Measurements from ENCODE around the gene FOXP2. TPM values are rescaled to one million over a fixed set of nuclear protein-coding genes. Genes with fewer than 3 reads are reported as not detected.
A peak's percentile ranks its signal among the peaks of the same experiment; 100 is the strongest.
"Not testable (repeated sequence)": the region's sequence is repeated elsewhere in the genome, so short reads cannot be mapped to it uniquely, and the experiment has no call there.

Gene FOXP2
- total and polyA plus RNA-seq, 5 donors: 0.66 to 4.5 (median 2.1) TPM

- intact Hi-C loops (cut with DNase I): no loop called here
- H3K27me3 ChIP-seq (ENCODE audit: control insufficient read depth, insufficient read depth): no peaks in the 10 kb centered on the region
- no peak for ATAC-seq
- no peaks in the 10 kb centered on the region for H3K9me3 ChIP-seq (ENCODE audit: control insufficient read depth, low read length)
- WGBS: 72% methylated on average over 2 of the region's 2 CpGs
- DNase-seq: no peak
- no peak overlapping the region for H3K27ac ChIP-seq (ENCODE audit: low read length)
- no peak overlapping the region for H3K4me3 ChIP-seq (ENCODE audit: low read length)
- no peaks in the 10 kb centered on the region for H3K4me1 ChIP-seq (ENCODE audit: control insufficient read depth, insufficient read depth, low read length)
Observed at GRCh38 chr7:114426382-114426781, 11.8 kb downstream of the FOXP2 start.

- ATAC-seq (no peak), DNase-seq (no peak)
- intact Hi-C loops (cut with DNase I): no loop called here
- WGBS: 55% methylated on average over 4 of the region's 4 CpGs
- Histone ChIP-seq H3K27ac (ENCODE audit: low read length) (no peak overlapping the region), H3K4me1 (ENCODE audit: control insufficient read depth, insufficient read depth, low read length) (no peaks in the 10 kb centered on the region), H3K27me3 (ENCODE audit: control insufficient read depth, insufficient read depth) (no peaks in the 10 kb centered on the region), H3K9me3 (ENCODE audit: control insufficient read depth, low read length) (no peaks in the 10 kb centered on the region), H3K4me3 (ENCODE audit: low read length) (no peak overlapping the region)
Observed at GRCh38 chr7:114426824-114427223, 12.2 kb downstream of the FOXP2 start.

GRCh38 chr7:114428211-114428610 is 13.6 kb downstream of the FOXP2 start:
- Histone ChIP-seq H3K4me3 (ENCODE audit: low read length) (no peak overlapping the region), H3K9me3 (ENCODE audit: control insufficient read depth, low read length) (no peaks in the 10 kb centered on the region), H3K27ac (ENCODE audit: low read length) (no peak overlapping the region), H3K4me1 (ENCODE audit: control insufficient read depth, insufficient read depth, low read length) (no peaks in the 10 kb centered on the region), H3K27me3 (ENCODE audit: control insufficient read depth, insufficient read depth) (no peaks in the 10 kb centered on the region)
- 79% methylated on average over 1 of the region's 1 CpG for WGBS
- ATAC-seq: no peak
- no peak for DNase-seq
- intact Hi-C loops (cut with DNase I): no loop called here

- intact Hi-C loops (cut with DNase I): no loop called here
- Histone ChIP-seq H3K4me3 (ENCODE audit: low read length) (no peak overlapping the region), H3K27ac (ENCODE audit: low read length) (no peak overlapping the region), H3K4me1 (ENCODE audit: control insufficient read depth, insufficient read depth, low read length) (no peaks in the 10 kb centered on the region), H3K9me3 (ENCODE audit: control insufficient read depth, low read length) (no peaks in the 10 kb centered on the region), H3K27me3 (ENCODE audit: control insufficient read depth, insufficient read depth) (no peaks in the 10 kb centered on the region)
- DNase-seq: no peak
- ATAC-seq: no peak
- 86% methylated on average over 5 of the region's 5 CpGs for WGBS
Observed at GRCh38 chr7:114431189-114431588, 16.6 kb downstream of the FOXP2 start.

GRCh38 chr7:114432061-114432460 is 17.4 kb downstream of the FOXP2 start:
- Histone ChIP-seq H3K4me1 (ENCODE audit: control insufficient read depth, insufficient read depth, low read length) (no peaks in the 10 kb centered on the region), H3K27ac (ENCODE audit: low read length) (no peak overlapping the region), H3K9me3 (ENCODE audit: control insufficient read depth, low read length) (no peaks in the 10 kb centered on the region), H3K4me3 (ENCODE audit: low read length) (no peak overlapping the region), H3K27me3 (ENCODE audit: control insufficient read depth, insufficient read depth) (no peaks in the 10 kb centered on the region)
- no peak for ATAC-seq
- intact Hi-C loops (cut with DNase I): no loop called here
- DNase-seq: no peak

GRCh38 chr7:114432703-114433102 is 18.1 kb downstream of the FOXP2 start:
- H3K4me1 ChIP-seq (ENCODE audit: control insufficient read depth, insufficient read depth, low read length): no peaks in the 10 kb centered on the region
- DNase-seq (no peak), ATAC-seq (no peak)
- 59% methylated on average over 3 of the region's 3 CpGs for WGBS
- no peaks in the 10 kb centered on the region for H3K9me3 ChIP-seq (ENCODE audit: control insufficient read depth, low read length)
- no peak overlapping the region for H3K4me3 ChIP-seq (ENCODE audit: low read length)
- intact Hi-C loops (cut with DNase I): no loop called here
- H3K27me3 ChIP-seq (ENCODE audit: control insufficient read depth, insufficient read depth): no peaks in the 10 kb centered on the region
- H3K27ac ChIP-seq (ENCODE audit: low read length): no peak overlapping the region

- intact Hi-C loops (cut with DNase I): no loop called here
- DNase-seq: peak in 1 of 3 donors; percentile 2
- Histone ChIP-seq H3K27me3 (ENCODE audit: control insufficient read depth, insufficient read depth) (no peaks in the 10 kb centered on the region), H3K4me1 (ENCODE audit: control insufficient read depth, insufficient read depth, low read length) (no peaks in the 10 kb centered on the region), H3K4me3 (ENCODE audit: low read length) (no peak overlapping the region), H3K9me3 (ENCODE audit: control insufficient read depth, low read length) (no peaks in the 10 kb centered on the region), H3K27ac (ENCODE audit: low read length) (no peak overlapping the region)
- ATAC-seq: no peak
- 88% methylated on average over 5 of the region's 5 CpGs for WGBS
Observed at GRCh38 chr7:114439581-114439980, 25.0 kb downstream of the FOXP2 start.

- 96% methylated on average over 4 of the region's 4 CpGs for WGBS
- H3K27me3 ChIP-seq (ENCODE audit: control insufficient read depth, insufficient read depth); H3K27ac ChIP-seq (ENCODE audit: low read length); H3K9me3 ChIP-seq (ENCODE audit: control insufficient read depth, low read length); H3K4me1 ChIP-seq (ENCODE audit: control insufficient read depth, insufficient read depth, low read length); H3K4me3 ChIP-seq (ENCODE audit: low read length); intact Hi-C loops (cut with DNase I); DNase-seq; ATAC-seq: not testable (repeated sequence)
Observed at GRCh38 chr7:114440927-114441326, 26.3 kb downstream of the FOXP2 start.

GRCh38 chr7:114444196-114444595 is 29.6 kb downstream of the FOXP2 start:
- no peaks in the 10 kb centered on the region for H3K9me3 ChIP-seq (ENCODE audit: control insufficient read depth, low read length)
- intact Hi-C loops (cut with DNase I): no loop called here
- ATAC-seq: no peak
- H3K4me3 ChIP-seq (ENCODE audit: low read length): no peak overlapping the region
- no peak for DNase-seq
- H3K4me1 ChIP-seq (ENCODE audit: control insufficient read depth, insufficient read depth, low read length): no peaks in the 10 kb centered on the region
- H3K27ac ChIP-seq (ENCODE audit: low read length): no peak overlapping the region
- H3K27me3 ChIP-seq (ENCODE audit: control insufficient read depth, insufficient read depth): no peaks in the 10 kb centered on the region
- WGBS: 63% methylated on average over 2 of the region's 2 CpGs

GRCh38 chr7:114450431-114450830 is 35.8 kb downstream of the FOXP2 start:
- H3K4me3 ChIP-seq (ENCODE audit: low read length): no peak overlapping the region
- no peaks in the 10 kb centered on the region for H3K27me3 ChIP-seq (ENCODE audit: control insufficient read depth, insufficient read depth)
- H3K4me1 ChIP-seq (ENCODE audit: control insufficient read depth, insufficient read depth, low read length): no peaks in the 10 kb centered on the region
- H3K9me3 ChIP-seq (ENCODE audit: control insufficient read depth, low read length): no peaks in the 10 kb centered on the region
- WGBS: 88% methylated on average over 2 of the region's 2 CpGs
- intact Hi-C loops (cut with DNase I): no loop called here
- no peak for ATAC-seq
- DNase-seq: no peak
- no peak overlapping the region for H3K27ac ChIP-seq (ENCODE audit: low read length)

- Histone ChIP-seq H3K9me3 (ENCODE audit: control insufficient read depth, low read length) (no peaks in the 10 kb centered on the region), H3K4me1 (ENCODE audit: control insufficient read depth, insufficient read depth, low read length) (no peaks in the 10 kb centered on the region), H3K27me3 (ENCODE audit: control insufficient read depth, insufficient read depth) (no peaks in the 10 kb centered on the region), H3K4me3 (ENCODE audit: low read length) (no peak overlapping the region), H3K27ac (ENCODE audit: low read length) (no peak overlapping the region)
- intact Hi-C loops (cut with DNase I): no loop called here
- DNase-seq (peak in 2 of 3 donors; percentile 2 to 25), ATAC-seq (no peak)
- 95% methylated on average over 12 of the region's 12 CpGs for WGBS
Observed at GRCh38 chr7:114459574-114459973, 45.0 kb downstream of the FOXP2 start.

GRCh38 chr7:114460021-114460420 is 45.4 kb downstream of the FOXP2 start:
- Histone ChIP-seq H3K4me3 (ENCODE audit: low read length) (no peak overlapping the region), H3K27ac (ENCODE audit: low read length) (no peak overlapping the region), H3K4me1 (ENCODE audit: control insufficient read depth, insufficient read depth, low read length) (no peaks in the 10 kb centered on the region), H3K9me3 (ENCODE audit: control insufficient read depth, low read length) (no peaks in the 10 kb centered on the region), H3K27me3 (ENCODE audit: control insufficient read depth, insufficient read depth) (no peaks in the 10 kb centered on the region)
- no peak for DNase-seq
- intact Hi-C loops (cut with DNase I): no loop called here
- whole genome bisulfite sequencing: 81% methylated on average over 2 of the region's 2 CpGs
- ATAC-seq: no peak

All from right cardiac atrium (tissue), 5 donors.